ENCODE measurements around the gene PPP1R2.
"Not testable (repeated sequence)": the region's sequence is repeated elsewhere in the genome, so short reads cannot be mapped to it uniquely, and the experiment has no call there.

The PPP1R2 gene

DNA sequence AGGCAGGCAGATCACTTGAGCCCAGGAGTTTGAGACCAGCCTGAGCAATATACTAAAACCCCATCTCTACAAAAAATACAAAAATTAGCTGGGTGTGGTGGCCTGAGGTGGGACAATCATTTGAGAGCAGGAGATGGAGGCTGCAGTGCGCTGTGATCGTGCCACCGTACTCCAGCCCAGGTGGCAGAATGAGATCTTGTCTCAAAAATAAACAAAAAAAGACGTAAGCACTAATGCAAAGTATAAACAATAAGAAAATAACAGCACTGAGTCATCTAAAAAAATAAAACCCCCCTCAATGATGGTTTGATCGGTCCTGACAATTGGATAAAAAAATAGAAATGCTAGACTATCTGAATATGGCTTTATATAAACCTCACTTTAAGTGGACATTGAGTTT, 3.6 kb downstream of the PPP1R2 start:
- DNase-seq (ENCODE audit: low read depth in 3 of 3), result no peak

DNA sequence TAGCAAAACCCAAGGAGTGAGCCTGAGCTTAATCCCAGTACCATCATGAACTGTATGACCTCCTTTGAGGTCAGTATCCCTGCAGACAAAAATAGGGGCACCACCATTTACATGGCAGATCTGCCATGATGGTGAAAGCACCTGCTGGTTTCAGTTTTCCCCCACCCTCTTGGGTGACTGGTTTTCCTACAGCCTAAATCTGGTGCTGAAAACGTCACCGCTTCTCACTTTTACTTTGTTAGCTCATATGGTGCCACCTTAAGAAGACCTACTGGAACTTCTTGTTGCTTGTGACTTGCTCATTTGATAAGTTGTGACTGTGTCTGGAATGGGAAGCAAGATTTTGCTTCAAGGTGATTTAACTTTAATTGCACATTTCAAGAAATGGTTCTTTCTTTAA, 5.1 kb downstream of the PPP1R2 start:
- DNase-seq (ENCODE audit: low read depth in 3 of 3), result peak in 2 of 3 donors; percentile 37 to 46

DNA sequence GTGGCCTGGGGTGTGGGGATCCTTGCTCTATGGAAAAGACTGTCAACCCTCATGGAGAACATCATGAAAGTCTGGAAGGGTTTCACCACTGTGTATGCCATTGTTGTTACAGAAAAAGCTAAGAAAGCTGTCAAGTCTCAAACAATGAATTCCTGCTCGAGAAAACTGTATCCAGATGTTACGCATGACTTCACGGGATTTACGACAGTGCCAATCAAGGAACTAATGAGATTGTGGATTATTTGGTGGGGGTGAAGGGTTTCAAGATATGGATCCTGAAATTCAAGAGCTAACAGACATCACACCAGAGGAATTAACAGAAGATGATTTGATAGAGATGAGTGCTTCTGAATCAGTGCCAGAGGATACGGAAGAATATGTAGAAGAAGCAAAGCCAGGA, 7.8 kb downstream of the PPP1R2 start:
- DNase-seq (ENCODE audit: low read depth in 3 of 3), result no peak

DNA sequence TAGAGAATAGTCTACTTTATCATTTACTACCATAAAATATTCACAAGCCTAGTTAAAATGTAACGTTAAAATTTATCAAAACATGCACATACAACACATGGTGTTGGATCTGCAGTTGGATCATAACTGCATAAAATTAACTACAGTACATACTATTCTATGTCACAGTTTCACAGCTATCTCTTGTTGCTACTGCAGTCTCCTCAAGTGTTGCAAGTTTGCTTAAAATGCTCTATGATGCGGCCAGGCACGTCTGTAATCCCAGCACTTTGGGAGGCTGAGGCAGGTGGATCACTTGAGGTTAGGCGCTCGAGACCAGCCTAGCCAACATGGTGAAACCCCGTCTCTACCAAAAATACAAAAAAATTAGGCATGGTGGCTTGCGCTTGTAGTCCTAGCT, 10.3 kb downstream of the PPP1R2 start:
- no peak for DNase-seq (ENCODE audit: low read depth in 3 of 3)

DNA sequence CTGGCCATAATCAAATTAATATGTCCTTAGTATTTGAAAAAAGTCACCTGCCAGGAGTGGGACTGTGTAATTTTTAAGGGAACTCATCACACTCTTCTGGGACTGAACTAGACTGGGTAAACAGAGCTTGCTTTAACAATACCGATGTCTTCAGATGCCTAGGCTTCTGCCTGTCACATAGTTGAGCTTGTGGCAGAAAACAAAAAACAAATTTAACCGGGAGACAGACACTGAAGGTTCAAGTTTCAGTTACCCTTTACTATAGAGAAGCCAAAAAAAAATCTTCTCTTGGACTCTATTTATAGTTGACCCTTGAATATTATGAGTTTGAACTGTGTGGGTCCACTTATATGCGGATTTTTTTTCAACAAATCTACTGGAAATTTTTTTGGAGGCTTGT, 10.8 kb downstream of the PPP1R2 start:
- no peak for DNase-seq (ENCODE audit: low read depth in 3 of 3)

DNA sequence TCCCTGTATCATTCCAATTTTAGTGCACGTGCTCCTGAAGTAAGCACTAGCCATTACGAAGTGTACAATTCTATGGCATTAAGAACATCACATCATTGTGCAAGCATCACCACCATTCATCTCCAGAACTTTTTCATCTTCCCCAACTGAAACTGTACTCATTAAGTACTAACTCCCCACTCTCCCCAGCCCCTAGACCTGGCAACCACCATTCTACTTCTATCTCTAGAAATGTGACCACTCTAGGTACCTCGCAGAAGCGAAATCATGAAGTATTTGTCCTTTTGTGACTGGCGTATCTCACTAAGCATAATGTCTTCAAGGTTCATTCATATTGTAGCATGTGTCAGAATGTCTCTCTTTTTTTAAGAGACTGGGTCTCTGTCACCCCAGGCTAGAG, 11.4 kb downstream of the PPP1R2 start:
- no peak for DNase-seq (ENCODE audit: low read depth in 3 of 3)

DNA sequence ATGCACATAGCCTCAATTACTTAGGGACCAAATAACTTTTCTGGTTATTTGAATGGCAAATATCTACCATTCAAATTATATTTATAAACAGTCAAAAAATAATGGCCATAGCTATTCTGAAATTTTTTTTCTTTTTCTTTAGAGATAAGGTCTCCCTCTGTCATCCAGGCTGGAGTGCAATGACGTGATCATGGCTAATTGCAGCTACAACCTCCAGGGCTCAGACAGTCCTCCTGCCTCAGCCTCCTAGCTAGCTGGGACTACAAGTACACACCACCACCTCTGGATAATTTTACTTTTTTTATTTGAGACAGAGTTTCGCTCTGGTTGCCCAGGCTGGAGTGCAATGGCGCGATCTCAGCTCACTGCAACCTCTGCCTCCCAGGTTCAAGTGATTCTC, 16.6 kb downstream of the PPP1R2 start:
- no peak for DNase-seq (ENCODE audit: low read depth in 3 of 3)

DNA sequence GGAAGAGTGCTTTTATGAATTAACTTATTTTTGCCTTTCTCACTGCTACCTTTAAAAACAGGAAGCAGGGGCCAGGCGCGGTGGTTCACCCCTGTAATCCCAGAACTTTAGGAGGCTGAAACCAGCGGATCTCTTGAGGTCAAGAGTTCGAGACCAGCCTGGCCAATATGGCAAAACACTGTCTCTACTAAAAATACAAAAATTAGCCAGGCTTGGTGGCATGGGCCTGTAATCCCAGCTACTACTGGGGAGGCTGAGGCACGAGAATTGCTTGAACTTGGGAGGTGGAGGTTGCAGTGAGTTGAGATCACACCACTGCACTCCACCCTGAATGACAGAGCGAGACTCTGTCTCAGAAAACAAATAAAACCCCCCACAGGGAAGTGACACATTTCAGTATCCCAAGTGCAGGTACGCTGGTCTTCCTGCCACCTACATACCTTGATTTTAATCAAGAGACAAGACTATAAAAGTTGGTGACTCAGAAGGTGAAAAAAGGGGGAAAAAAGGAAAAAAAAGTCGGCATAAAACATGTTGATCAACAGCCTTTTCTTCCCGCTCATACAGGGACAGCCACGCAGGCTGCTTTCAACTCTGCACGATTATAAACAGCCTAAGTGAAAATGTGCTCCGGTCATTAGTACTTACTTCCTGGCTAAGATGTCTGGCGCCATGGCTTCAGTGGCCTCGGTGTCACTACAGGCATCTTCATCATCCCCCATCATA, 18.8 kb downstream of the PPP1R2 start:
- DNase-seq (ENCODE audit: low read depth in 3 of 3), result peak in 1 of 3 donors; percentile 26

DNA sequence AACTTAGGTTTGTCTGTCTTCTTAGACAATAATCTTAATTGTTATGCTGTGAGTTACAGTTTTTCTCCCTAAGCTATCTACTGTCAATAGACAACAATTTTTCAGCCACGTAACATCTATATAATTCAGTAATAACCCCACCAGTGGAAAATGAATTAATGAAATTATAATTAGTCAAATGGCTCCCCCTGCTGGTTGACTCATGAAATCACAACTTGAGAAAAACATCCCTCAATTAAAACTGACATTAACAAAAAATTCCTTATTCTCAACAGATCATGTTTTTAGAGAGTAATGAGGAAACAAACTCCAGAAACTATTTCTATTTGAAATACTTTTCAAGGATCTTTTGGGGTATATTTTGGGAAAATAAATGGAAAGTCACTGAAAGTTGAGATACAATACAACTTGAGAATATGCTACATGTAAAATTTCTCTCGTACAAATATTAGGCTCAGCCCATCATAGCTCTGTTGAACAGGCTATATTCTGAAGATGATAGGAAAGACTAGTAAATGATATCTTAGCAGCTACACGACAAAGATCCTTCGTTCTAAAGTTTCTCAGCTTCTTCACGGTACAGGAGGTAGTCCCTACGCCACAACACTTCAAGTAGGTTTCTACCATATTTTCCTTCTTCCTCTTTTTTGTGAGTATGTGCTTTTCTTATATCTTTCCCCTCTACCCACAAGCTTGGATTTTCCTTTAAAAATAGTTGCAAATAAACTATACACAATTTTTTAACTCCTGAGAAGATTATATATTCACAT, 20.7 kb downstream of the PPP1R2 start:
- no peak for DNase-seq (ENCODE audit: low read depth in 3 of 3)

DNA sequence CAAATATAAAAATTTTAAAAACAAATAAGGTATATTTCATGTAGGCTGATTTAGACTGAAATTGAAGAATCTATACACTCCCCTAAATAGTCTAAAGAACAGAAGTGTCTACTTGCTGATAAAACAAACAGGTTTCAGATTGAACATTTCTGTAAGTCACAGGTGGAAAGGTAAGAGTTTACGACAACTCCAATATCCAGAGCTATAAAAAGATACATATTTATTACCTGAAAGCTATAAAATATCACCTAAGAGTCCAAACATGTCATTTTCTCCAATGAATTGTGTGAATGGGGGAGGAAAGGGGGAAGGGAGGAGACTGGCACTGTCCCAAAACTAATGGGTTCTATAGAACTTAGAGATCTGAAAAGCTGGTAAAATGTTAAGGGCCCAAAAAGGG, 26.1 kb downstream of the PPP1R2 start:
- no peak for DNase-seq (ENCODE audit: low read depth in 3 of 3)

DNA sequence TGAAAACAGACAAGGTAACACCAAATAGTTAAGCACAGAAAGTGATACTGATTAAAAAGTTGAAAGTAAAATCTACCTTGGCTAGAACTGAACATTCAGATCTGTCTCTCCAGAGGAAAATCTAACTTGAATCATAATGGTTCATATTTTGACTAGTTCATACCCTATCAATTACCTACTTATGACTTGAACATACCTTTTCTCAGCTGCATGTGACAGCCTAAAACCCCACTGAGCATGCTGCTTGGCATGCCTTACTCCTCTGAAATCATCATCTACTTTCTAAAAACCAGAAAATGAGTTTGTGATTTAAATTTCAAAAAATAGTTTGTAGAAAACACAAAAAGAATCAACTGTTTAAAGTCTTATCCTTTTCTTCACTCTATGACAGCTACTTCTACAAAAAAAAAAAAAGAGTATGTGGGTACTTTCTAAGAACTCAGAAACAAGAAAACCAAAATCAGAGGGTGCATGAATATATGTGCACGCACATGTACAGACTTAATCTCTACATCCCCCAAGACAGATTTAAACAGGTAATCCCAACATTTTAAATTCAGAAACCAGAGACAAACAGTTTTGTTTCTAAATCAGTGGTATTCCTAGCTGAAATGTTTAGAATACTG, 28.4 kb downstream of the PPP1R2 start:
- not testable (repeated sequence) for DNase-seq (ENCODE audit: low read depth in 3 of 3)

DNA sequence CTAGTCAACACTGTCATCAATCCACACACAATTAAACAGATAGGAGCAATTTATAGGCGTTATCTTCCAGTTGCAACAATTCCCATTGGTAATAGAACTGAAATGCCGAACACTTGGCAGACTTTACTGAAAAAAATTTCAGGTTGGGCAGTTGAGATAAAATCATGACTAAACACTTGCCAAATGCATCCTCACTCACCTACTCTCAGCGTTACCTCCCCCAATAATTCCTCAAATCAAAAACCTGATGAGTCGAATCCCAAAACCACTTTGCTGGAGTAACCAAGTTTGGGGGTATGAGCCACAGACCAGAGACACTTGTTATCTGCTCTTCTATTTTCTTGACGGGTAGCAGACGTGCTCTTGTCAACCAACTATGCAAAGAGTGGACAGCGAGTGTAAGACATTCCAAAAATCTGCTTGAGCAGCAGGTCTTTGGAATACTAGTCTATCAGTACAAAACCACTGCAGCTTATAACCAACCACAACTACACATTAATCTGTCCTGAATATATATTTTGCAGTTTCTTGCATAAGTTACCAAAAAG, 30.3 kb downstream of the PPP1R2 start:
- DNase-seq (ENCODE audit: low read depth in 3 of 3), result no peak

DNA sequence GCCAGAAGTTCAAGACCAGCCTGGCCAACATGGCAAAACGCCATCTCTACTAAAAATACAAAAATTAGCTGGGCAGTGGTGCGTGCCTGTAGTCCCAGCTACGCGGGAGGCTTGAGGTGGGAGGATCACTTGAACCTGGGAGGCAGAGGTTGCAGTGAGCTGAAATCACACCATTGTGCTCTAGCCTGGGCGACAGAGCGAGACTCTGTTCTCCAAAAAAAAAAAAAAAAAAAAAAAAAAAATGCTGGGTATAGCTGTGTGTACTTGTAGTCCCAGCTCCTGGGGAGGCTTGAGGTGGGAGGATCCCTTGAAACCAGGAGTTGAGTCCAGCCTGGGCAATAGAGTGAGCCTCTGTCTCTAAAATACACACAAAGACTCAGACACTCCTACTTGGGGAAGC, 32.0 kb downstream of the PPP1R2 start:
- DNase-seq (ENCODE audit: low read depth in 3 of 3), result no peak

DNA sequence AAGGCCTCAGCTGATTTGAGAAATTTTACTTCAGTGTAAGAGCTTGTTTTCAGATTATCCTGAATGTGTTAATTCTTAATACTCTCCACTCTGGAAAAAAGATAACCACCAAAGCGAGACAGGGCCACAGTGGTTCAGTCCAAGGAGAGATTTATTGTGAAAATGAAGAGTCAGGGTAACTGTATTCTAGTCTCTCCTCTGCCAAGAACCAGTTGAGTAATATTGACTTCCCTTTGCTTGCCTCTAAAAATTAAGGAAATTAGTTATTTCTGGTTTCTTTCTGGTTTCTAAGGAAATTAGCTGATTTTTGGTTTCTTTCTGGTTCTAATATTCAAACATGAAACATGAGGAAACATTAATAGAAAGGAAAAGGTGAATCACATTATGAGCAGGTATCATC, 34.9 kb downstream of the PPP1R2 start:
- DNase-seq (ENCODE audit: low read depth in 3 of 3), result no peak

DNA sequence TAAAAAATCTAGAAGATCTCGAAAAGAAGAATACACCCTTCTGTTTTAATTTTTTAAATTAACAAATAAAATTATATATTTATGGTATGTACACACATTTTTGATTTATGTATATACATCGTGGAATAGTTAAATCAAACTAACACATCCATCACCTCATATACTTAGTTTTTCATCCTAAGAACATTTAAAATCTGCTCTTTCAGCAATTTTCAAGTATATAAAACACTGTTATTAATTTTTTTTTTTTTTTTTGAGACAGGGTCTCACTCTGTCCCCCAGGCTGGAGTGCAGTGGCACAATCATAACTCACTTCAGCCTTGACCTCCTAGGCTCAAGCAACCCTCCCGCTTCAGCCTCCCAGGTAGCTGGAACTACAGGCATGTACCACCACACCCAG, 67.5 kb downstream of the PPP1R2 start:
- DNase-seq (ENCODE audit: low read depth in 3 of 3), result no peak

DNA sequence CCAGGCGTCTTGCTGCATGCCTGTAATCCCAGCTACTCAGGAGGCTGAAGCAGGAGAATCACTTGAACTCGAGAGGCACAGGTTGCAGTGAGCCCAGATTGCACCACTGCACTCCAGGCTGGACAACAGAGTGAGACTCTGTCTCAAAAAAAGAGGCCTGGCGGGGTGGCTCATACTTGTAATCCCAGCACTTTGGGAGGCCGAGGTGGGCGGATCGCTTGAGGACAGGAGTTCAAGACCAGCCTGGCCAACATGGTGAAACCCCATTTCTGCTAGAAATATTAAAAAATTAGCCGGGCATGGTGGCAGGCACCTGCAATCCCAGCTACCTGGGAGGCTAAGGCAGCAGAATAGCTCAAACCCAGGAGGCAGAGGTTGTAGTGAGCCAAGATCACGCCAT, 68.0 kb downstream of the PPP1R2 start:
- not testable (repeated sequence) for DNase-seq (ENCODE audit: low read depth in 3 of 3)

DNA sequence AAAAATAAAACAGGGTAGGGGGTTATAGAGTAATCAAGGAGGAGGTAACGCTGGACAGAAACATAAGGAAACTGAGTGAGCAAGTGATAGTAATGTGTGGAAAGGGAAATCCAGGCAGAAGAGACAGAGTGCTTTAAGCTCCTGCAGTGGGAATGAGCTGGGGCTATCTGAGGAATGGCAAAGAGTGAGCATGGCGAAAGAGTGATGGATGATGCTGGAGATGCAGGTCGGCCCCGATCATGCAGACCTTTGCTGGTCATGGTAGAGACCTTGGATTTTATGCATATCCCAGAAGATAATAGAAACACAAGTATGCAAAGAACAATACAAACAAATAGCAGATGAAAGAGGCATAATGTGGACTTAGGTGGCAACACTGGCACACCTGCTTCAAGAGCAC, 74.3 kb downstream of the PPP1R2 start:
- DNase-seq (ENCODE audit: low read depth in 3 of 3), result no peak

DNA sequence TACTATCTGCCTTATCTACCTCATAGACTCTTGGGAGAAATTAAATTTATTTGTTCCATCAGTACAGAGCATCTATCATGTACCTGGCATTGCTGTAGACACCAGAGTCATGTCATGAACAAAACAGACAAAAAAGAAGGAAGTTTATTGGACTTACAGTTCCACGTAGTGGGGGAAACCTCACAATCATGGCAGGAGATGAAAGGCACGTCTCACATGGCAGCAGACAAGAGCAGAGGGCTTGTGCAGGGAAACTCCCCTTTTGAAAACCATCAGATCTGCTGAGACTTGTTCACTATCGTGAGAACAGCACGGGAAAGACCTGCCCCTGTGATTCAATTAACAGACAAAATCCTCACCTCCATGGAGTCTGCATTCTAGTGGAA, 74.7 kb downstream of the PPP1R2 start:
- no peak for DNase-seq (ENCODE audit: low read depth in 3 of 3)

DNA sequence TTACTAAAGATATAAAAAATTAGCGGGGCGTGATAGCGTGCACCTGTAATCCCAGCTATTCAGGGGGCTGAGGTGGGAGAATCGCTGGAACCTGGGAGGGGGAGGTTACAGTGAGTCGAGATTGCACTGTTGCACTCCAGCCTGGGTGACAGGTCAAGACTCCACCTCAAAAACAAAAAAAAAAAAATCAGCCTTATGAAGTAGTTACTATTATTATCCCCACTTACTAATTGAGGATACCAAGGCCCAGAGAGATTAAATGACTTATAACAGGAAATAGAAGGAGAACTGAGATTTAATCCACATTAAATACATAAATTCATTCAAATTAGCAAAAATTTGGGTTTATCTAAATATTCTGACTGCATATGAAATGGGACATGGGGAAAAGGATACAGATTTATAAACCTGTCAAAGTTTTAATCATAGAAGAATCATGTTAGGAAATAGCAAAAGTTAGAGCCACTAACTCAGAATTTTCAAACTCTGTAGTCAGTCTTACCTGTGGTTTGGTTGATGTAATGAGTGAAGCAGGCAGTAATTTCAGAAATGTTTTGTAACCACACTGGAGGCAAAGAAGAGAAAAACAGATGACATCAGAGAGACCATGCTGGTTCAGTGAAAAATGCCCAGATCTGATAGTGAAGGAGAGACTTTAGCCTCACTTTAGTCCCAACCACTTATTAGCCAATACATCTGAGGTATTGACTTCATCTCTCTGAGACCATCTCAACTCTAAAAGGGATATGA, 75.3 kb downstream of the PPP1R2 start:
- no peak for DNase-seq (ENCODE audit: low read depth in 3 of 3)

DNA sequence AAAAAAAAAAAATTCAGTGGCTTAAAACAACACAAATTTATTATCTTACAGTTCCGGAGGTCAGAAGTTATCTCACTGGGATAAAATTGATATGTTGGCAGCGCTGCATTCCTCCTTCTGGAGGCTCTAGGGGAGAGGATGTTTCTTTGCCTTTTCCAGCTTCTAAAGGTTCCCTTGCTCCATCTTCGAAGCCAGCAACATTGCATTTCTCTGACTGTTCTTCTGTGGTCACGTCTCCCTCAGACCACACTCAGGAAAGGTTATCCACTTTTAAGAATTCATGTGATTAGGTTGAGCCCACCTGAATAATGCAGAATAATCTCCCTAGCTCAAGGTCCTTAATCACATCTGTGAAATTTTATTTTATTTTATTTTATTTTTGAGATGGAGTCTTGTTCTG, 76.9 kb downstream of the PPP1R2 start:
- DNase-seq (ENCODE audit: low read depth in 3 of 3), result no peak
